GM23338 (cell line): ENCODE measurements around the gene DAPK1. TPM values are rescaled to one million over a fixed set of nuclear protein-coding genes. Genes with fewer than 3 reads are reported as not detected.

Source experiments
- ATAC-seq: fragments of 200-7000 bp; cut with Tn5 transposase; 3 replicates; pipeline ENCODE4 v1.9.1; 2020
- DNase-seq: peaks from one replicate; pipeline ENCODE4 v3.0.0-alpha.2; 2015; ENCODE audit warnings: low spot score
- H2AFZ ChIP-seq: fragments of 200-600 bp; sonication (generic); 2 replicates; pipeline ENCODE4 v1.8.0; 2016; ENCODE audit warnings: antibody characterized with exemption, mild to moderate bottlenecking, moderate library complexity
- H3F3A ChIP-seq: fragments of 200-600 bp; sonication (generic); replicated peaks from 2 replicates; pipeline ENCODE4 v1.8.0; 2017; ENCODE audit warnings: antibody characterized with exemption, mixed run types, low read depth
- H3K27ac ChIP-seq: fragments of 200-600 bp; sonication (generic); 2 replicates; pipeline ENCODE4 v1.6.1; 2016; ENCODE audit warnings: low read depth
- H3K27me3 ChIP-seq: fragments of 200-600 bp; sonication (generic); 2 replicates; pipeline ENCODE4 v1.8.0; 2016; ENCODE audit warnings: mild to moderate bottlenecking, mixed run types, moderate library complexity; ENCODE audit not compliant: insufficient read depth
- H3K36me3 ChIP-seq: fragments of 200-600 bp; sonication (generic); 2 replicates; pipeline ENCODE4 v1.8.0; 2016; ENCODE audit warnings: mild to moderate bottlenecking; ENCODE audit not compliant: insufficient read depth
- H3K4me1 ChIP-seq: fragments of 200-600 bp; sonication (generic); 2 replicates; pipeline ENCODE4 v1.8.0; 2016; ENCODE audit warnings: mild to moderate bottlenecking, moderate library complexity; ENCODE audit not compliant: insufficient read depth
- H3K4me2 ChIP-seq: fragments of 200-600 bp; sonication (generic); 2 replicates; pipeline ENCODE4 v1.7.1; 2017; ENCODE audit warnings: mixed run types
- H3K4me3 ChIP-seq: fragments of 200-600 bp; sonication (generic); 2 replicates; pipeline ENCODE4 v1.6.1; 2016; ENCODE audit warnings: mixed run types
- H3K79me2 ChIP-seq: fragments of 200-600 bp; sonication (generic); replicated peaks from 2 replicates; pipeline ENCODE4 v1.8.0; 2017; ENCODE audit warnings: mild to moderate bottlenecking; ENCODE audit not compliant: insufficient read depth
- H3K9me2 ChIP-seq: fragments of 200-600 bp; sonication (generic); 2 replicates; pipeline ENCODE4 v1.8.0; 2017; ENCODE audit not compliant: insufficient read depth
- H4K20me1 ChIP-seq: fragments of 200-600 bp; sonication (generic); replicated peaks from 2 replicates; pipeline ENCODE4 v1.8.0; 2017; ENCODE audit warnings: mild to moderate bottlenecking; ENCODE audit not compliant: insufficient read depth
- H3K27ac Mint-ChIP-seq: 2 replicates; pipeline ENCODE4 v1.8.0; 2020; ENCODE audit warnings: inconsistent platforms, mild to moderate bottlenecking, moderate library complexity, mixed read lengths
- H3K27me3 Mint-ChIP-seq: 3 replicates; pipeline ENCODE4 v1.8.0; 2022; ENCODE audit warnings: low read depth, mild to moderate bottlenecking, moderate library complexity, mixed read lengths, inconsistent platforms; ENCODE audit not compliant: insufficient read depth, poor library complexity
- H3K36me3 Mint-ChIP-seq: 3 replicates; pipeline ENCODE4 v1.8.0; 2021; ENCODE audit warnings: low read depth, mild to moderate bottlenecking, inconsistent platforms, moderate library complexity, mixed read lengths
- H3K4me1 Mint-ChIP-seq: 3 replicates; pipeline ENCODE4 v1.8.0; 2020; ENCODE audit warnings: mild to moderate bottlenecking, inconsistent platforms, mixed read lengths
- H3K4me3 Mint-ChIP-seq: 3 replicates; pipeline ENCODE4 v1.8.0; 2021; ENCODE audit warnings: moderate library complexity, mild to moderate bottlenecking, inconsistent platforms, mixed read lengths
- H3K9me3 Mint-ChIP-seq: 3 replicates; pipeline ENCODE4 v1.8.0; 2020; ENCODE audit warnings: moderate library complexity, mild to moderate bottlenecking, inconsistent platforms, mixed read lengths
- CREB1 ChIP-seq: fragments of 250-450 bp; sonication (Bioruptor Pico); IDR thresholded peaks from 2 replicates; pipeline ENCODE4 v1.5.0; 2020; ENCODE audit warnings: low read depth, mild to moderate bottlenecking, moderate library complexity
- CTCF ChIP-seq, 2 experiments: fragments of 200-600 bp in 1 of 2; sonication (generic) in 1 of 2; conservative IDR thresholded peaks; 2 replicates each; pipeline versions ENCODE4 v1.5.1 to v1.6.1; 2016 to 2017; ENCODE audit warnings: antibody characterized with exemption in 2 of 2, low read depth in 2 of 2, mild to moderate bottlenecking in 2 of 2, moderate library complexity in 1 of 2
- EZH2phosphoT487 ChIP-seq: fragments of 200-600 bp; sonication (generic); IDR thresholded peaks from one replicate; pipeline ENCODE4 v1.8.1; 2018; ENCODE audit warnings: antibody characterized with exemption; ENCODE audit not compliant: unreplicated experiment
- REST ChIP-seq: IDR thresholded peaks from one replicate; pipeline ENCODE4 v1.6.1; 2018; ENCODE audit warnings: antibody characterized with exemption; ENCODE audit not compliant: unreplicated experiment
- ZNF114 ChIP-seq: fragments of 250-450 bp; sonication (Bioruptor Pico); IDR thresholded peaks from 2 replicates; pipeline ENCODE4 v1.5.0; 2020; ENCODE audit warnings: mild to moderate bottlenecking, moderate library complexity
- ZNF331 ChIP-seq: fragments of 250-450 bp; sonication (Bioruptor Pico); IDR thresholded peaks from 2 replicates; pipeline ENCODE4 v1.5.0; 2020; ENCODE audit warnings: low read depth, mild to moderate bottlenecking, moderate library complexity
- ZNF462 ChIP-seq: fragments of 250-450 bp; sonication (Bioruptor Pico); IDR thresholded peaks from 2 replicates; pipeline ENCODE4 v1.5.0; 2020; ENCODE audit warnings: mild to moderate bottlenecking, moderate library complexity
- polyA plus RNA-seq: library from polyadenylated mRNA; unstranded; fragments of >200 nt; fragmentation: Nextera tagmentation; extraction: Ambion mirVana; gene quantifications from 2 replicates; pipeline ENCODE4 v1.2.1, GENCODE V29; 2016
- total RNA-seq: library from RNA; depleted of rRNA; stranded (reverse); fragments of >200 nt; shearing (Covaris generic); gene quantifications from 2 replicates; pipeline ENCODE4 v1.2.3, GENCODE V29; 2014
- TF ChIP-seq, protein P1 (sequence below): IDR thresholded peaks from 2 replicates; pipeline ENCODE4 v1.6.1; 2016; ENCODE audit warnings: antibody characterized with exemption

DAPK1 gene
- total and polyA plus RNA-seq, 2 experiments from 2014 or later, result 37.0 to 134 TPM

GRCh38 chr9:87630846-87631245 is 133.2 kb downstream of the DAPK1 start:
- no peaks in the 10 kb centered on the region for H3F3A ChIP-seq
- DNase-seq (no peak), ATAC-seq (no peak)
- H3K36me3 ChIP-seq, result peaks cover 6% of the 10 kb centered on the region; the same call in 1 of the 2 replicates
- no peak overlapping the region for H2AFZ ChIP-seq
- H3K4me1 ChIP-seq, result no peaks in the 10 kb centered on the region
- H3K9me2 ChIP-seq, result peaks cover 11% of the 10 kb centered on the region; the same call in 1 of the 2 replicates
- TF ChIP-seq CTCF (conservative IDR thresholded peaks at IDR 0.05; ENCODE audit: low read depth in 2 of 2), result no peak
- no peak for TF ChIP-seq ZNF462 (CRISPR knock-in tag)
- TF ChIP-seq REST, result no peak
- TF ChIP-seq EZH2phosphoT487, result no peak
- no peak for TF ChIP-seq CREB1
- no peak for TF ChIP-seq ZNF114
- no peak for TF ChIP-seq ZNF331
- TF ChIP-seq, protein P1, sequence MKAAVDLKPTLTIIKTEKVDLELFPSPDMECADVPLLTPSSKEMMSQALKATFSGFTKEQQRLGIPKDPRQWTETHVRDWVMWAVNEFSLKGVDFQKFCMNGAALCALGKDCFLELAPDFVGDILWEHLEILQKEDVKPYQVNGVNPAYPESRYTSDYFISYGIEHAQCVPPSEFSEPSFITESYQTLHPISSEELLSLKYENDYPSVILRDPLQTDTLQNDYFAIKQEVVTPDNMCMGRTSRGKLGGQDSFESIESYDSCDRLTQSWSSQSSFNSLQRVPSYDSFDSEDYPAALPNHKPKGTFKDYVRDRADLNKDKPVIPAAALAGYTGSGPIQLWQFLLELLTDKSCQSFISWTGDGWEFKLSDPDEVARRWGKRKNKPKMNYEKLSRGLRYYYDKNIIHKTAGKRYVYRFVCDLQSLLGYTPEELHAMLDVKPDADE, result no peak
- peaks cover 16% of the 10 kb centered on the region; the same call in 1 of the 2 replicates for H3K79me2 ChIP-seq
- H3K27me3 ChIP-seq, result no peaks in the 10 kb centered on the region
- H3K9me3 Mint-ChIP-seq, result no peaks in the 10 kb centered on the region
- H3K4me1 Mint-ChIP-seq, result peaks cover 7% of the 10 kb centered on the region; the same call in 1 of the 3 replicates
- H3K4me3 Mint-ChIP-seq, result no peak overlapping the region
- no peak overlapping the region for H3K27ac ChIP-seq
- no peak overlapping the region for H3K27ac Mint-ChIP-seq
- no peak overlapping the region for H3K4me2 ChIP-seq
- no peak overlapping the region for H3K4me3 ChIP-seq
- H3K36me3 Mint-ChIP-seq, result peaks cover 38% of the 10 kb centered on the region
- peaks cover 15% of the 10 kb centered on the region; the same call in 1 of the 2 replicates for H4K20me1 ChIP-seq
- peaks cover 9% of the 10 kb centered on the region for H3K27me3 Mint-ChIP-seq
